ENCODE measurements around the gene HMGXB3. TPM values are rescaled to one million over a fixed set of nuclear protein-coding genes. Genes with fewer than 3 reads are reported as not detected.

The HMGXB3 gene
- total RNA-seq, 1 donor from 2014 or later: 64.0 TPM

DNA sequence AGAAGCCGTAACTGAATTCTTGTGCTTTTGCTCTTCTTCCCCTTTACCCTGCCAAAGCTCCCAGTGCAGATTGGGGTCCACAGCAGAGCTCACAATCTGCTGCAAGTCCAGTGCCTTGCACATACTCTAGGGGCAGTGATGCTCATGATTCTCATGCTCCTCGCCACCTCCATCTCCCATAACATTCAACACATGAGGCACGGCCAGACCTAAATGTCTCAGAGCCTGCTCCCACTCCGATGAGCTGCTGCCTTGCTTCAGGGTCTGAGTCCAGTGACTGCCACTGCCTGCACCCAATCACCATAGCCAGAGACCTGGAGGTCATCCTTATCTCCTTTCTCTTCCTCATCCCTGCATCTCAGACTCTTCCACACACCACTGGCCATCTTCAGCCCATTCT lies 75.3 kb downstream of the HMGXB3 start:
- Histone ChIP-seq H3K36me3 (ENCODE audit: control insufficient read depth, insufficient read depth, low read length) (no peaks in the 10 kb centered on the region), H3K27me3 (ENCODE audit: control insufficient read depth, insufficient read depth, low read length) (peaks cover 7% of the 10 kb centered on the region), H3K4me3 (ENCODE audit: low read depth, low read length) (no peak overlapping the region)
- no peak for DNase-seq (ENCODE audit: low read depth)
- TF ChIP-seq, protein P1, sequence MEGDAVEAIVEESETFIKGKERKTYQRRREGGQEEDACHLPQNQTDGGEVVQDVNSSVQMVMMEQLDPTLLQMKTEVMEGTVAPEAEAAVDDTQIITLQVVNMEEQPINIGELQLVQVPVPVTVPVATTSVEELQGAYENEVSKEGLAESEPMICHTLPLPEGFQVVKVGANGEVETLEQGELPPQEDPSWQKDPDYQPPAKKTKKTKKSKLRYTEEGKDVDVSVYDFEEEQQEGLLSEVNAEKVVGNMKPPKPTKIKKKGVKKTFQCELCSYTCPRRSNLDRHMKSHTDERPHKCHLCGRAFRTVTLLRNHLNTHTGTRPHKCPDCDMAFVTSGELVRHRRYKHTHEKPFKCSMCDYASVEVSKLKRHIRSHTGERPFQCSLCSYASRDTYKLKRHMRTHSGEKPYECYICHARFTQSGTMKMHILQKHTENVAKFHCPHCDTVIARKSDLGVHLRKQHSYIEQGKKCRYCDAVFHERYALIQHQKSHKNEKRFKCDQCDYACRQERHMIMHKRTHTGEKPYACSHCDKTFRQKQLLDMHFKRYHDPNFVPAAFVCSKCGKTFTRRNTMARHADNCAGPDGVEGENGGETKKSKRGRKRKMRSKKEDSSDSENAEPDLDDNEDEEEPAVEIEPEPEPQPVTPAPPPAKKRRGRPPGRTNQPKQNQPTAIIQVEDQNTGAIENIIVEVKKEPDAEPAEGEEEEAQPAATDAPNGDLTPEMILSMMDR (IDR thresholded peaks at IDR 0.05; ENCODE audit: insufficient read depth, low read length, poor library complexity, severe bottlenecking): no peak

DNA sequence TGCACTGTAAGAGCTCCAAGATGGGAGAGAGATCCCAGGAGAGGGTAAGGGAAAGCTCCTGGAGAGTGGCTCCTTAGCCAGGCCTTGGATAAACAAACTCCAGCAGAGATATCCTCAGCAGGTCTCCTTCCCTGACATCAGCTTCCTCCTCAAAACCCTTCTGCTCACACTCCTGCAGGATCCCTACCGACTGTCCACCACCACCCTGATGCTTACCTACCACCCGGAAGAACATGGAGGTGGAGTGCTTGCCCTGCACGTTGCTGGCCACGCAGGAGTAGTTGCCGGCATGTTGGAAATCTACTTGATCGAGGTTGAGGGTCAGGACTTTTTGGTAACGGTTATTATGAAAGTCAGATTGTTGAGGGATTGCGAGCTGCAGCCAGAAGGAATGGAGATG lies 76.5 kb downstream of the HMGXB3 start:
- DNase-seq (ENCODE audit: low read depth): no peak
- Histone ChIP-seq H3K4me3 (ENCODE audit: low read depth, low read length) (no peak overlapping the region), H3K27me3 (ENCODE audit: control insufficient read depth, insufficient read depth, low read length) (peaks cover 7% of the 10 kb centered on the region), H3K36me3 (ENCODE audit: control insufficient read depth, insufficient read depth, low read length) (no peaks in the 10 kb centered on the region)
- TF ChIP-seq, protein P1 (IDR thresholded peaks at IDR 0.05; ENCODE audit: insufficient read depth, low read length, poor library complexity, severe bottlenecking): no peak

DNA sequence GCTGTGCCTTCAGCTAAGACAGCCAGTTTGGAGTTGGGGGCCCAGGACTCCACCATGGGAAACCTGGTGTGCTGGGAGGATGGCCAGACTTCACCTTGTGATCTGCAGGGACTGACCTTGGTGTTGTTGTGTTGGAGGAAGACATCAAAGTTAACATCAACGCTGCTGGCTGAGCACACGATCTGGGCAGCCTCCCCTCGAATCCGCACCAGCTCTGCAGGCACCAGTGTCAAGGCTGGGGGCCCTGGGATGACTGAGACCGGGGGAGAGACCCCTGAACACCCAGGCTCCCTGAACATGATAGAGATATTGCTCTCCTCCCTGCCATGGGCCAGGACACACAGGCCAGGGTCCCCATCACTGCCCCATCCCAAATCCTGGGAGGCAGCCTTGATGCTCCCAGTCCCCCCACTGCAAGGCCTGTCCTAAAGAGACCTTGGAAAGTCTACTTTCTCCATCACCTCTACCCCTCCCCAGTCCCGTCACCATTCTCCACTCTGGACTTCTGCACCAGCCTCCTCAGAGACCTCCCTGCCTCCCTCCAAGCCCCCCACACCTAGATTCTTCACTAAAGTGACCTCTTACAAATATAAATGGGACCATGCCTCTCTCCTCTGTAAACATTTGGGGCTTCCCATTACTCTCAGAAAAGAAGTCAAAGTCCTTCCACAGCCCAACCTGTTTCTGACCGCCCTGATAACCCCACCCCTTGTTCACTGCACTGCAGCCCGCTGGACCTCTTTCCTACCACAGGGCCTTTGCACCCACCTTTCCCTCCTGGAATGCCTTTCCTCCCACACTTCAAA lies 77.7 kb downstream of the HMGXB3 start:
- no peak for DNase-seq (ENCODE audit: low read depth)
- H3K27me3 ChIP-seq (ENCODE audit: control insufficient read depth, insufficient read depth, low read length): peaks cover 7% of the 10 kb centered on the region
- H3K4me3 ChIP-seq (ENCODE audit: low read depth, low read length): no peak overlapping the region
- TF ChIP-seq, protein P1 (IDR thresholded peaks at IDR 0.05; ENCODE audit: insufficient read depth, low read length, poor library complexity, severe bottlenecking): no peak
- no peaks in the 10 kb centered on the region for H3K36me3 ChIP-seq (ENCODE audit: control insufficient read depth, insufficient read depth, low read length)

DNA sequence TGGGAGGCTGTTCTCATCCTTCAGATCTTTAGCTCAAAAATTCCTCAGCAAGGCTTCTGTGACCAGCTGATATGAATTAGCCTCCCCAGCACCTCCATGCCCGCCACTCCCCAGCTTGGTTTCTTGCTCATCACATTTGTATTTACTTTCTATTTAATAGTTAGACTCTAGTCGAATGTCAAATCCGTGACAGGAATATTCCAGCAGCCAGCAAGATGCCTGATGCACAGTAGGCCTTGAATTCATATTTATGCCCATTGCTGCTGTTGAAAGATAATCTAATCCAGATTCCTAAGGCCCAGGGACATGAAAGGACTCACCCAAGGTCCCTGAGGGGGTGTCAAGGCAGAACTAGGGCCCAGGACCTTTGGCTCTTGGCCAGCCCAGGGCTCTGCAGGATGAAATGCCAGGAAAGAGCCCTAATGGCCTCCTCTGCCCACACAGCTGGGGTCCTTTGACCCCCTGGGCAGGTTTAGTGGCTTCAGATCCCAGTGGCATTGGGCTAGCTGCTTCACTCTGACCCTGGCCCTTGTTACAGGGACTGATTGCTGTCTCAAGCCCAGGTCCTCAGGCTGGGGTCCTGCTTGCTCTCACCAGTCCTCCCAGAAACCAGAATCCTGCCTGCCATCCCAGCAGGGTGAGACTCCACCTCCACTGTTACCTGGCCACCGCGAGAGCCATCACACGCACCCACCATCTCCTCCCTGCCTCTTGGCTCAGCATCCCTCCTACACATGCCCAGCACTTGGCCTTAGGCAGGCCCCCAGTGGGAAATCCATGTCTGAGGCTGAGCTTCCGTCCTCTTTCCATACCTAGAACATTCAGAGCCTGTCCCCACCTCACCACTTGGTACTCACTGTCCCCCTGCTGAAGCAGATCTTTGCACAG lies 78.5 kb downstream of the HMGXB3 start:
- no peak for DNase-seq (ENCODE audit: low read depth)
- H3K4me3 ChIP-seq (ENCODE audit: low read depth, low read length): no peak overlapping the region
- H3K36me3 ChIP-seq (ENCODE audit: control insufficient read depth, insufficient read depth, low read length): no peaks in the 10 kb centered on the region
- TF ChIP-seq, protein P1 (IDR thresholded peaks at IDR 0.05; ENCODE audit: insufficient read depth, low read length, poor library complexity, severe bottlenecking): no peak
- H3K27me3 ChIP-seq (ENCODE audit: control insufficient read depth, insufficient read depth, low read length): peaks cover 7% of the 10 kb centered on the region

DNA sequence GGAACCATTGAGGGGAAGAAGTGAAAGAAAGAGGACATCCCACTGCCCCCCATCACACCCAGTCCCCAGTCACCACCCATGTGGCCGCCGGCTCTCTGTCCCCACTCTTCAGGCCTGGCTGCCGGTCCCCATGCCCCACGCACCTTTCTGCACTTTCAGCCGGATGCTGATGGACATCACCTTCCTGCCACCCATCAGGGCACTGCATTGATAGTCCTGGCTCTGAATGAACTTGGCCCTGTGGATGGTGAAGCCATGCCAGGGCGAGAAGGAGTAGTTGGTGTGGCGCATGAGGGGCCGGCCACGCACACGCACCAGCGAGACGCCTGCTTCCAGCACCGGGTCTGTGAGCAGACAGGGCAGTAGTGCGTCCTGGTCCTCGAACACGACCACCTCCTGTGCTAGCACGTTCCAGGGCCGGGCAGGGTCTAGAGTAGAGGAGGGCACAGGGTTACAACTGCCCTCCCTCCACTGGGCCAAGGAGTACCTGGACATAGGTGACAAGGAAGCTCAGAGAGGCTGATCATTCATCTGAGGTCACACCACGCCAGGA lies 79.4 kb downstream of the HMGXB3 start:
- DNase-seq (ENCODE audit: low read depth): no peak
- Histone ChIP-seq H3K36me3 (ENCODE audit: control insufficient read depth, insufficient read depth, low read length) (no peaks in the 10 kb centered on the region), H3K4me3 (ENCODE audit: low read depth, low read length) (no peak overlapping the region), H3K27me3 (ENCODE audit: control insufficient read depth, insufficient read depth, low read length) (peaks cover 7% of the 10 kb centered on the region)
- TF ChIP-seq, protein P1 (IDR thresholded peaks at IDR 0.05; ENCODE audit: insufficient read depth, low read length, poor library complexity, severe bottlenecking): no peak
